Rectal smooth muscle tissue (tissue), 1 donor: ENCODE measurements around the gene PRM2.

ENCODE experiments used
- H3K27ac ChIP-seq: one replicate; pipeline ENCODE4 v1.7.0; 2013; ENCODE audit warnings: low read depth, low read length, inconsistent platforms
- H3K27me3 ChIP-seq: one replicate; pipeline ENCODE4 v1.7.0; 2013; ENCODE audit warnings: low read length; ENCODE audit not compliant: control insufficient read depth, insufficient read depth
- H3K36me3 ChIP-seq: one replicate; pipeline ENCODE4 v1.7.0; 2013; ENCODE audit warnings: low read length; ENCODE audit not compliant: control insufficient read depth, insufficient read depth
- H3K4me1 ChIP-seq: one replicate; pipeline ENCODE4 v1.7.0; 2013; ENCODE audit warnings: low read length; ENCODE audit not compliant: control insufficient read depth, insufficient read depth
- H3K4me3 ChIP-seq: one replicate; pipeline ENCODE4 v1.7.0; 2013; ENCODE audit warnings: low read length
- H3K9ac ChIP-seq: one replicate; pipeline ENCODE4 v1.7.0; 2013; ENCODE audit warnings: low read length

Gene PRM2

DNA sequence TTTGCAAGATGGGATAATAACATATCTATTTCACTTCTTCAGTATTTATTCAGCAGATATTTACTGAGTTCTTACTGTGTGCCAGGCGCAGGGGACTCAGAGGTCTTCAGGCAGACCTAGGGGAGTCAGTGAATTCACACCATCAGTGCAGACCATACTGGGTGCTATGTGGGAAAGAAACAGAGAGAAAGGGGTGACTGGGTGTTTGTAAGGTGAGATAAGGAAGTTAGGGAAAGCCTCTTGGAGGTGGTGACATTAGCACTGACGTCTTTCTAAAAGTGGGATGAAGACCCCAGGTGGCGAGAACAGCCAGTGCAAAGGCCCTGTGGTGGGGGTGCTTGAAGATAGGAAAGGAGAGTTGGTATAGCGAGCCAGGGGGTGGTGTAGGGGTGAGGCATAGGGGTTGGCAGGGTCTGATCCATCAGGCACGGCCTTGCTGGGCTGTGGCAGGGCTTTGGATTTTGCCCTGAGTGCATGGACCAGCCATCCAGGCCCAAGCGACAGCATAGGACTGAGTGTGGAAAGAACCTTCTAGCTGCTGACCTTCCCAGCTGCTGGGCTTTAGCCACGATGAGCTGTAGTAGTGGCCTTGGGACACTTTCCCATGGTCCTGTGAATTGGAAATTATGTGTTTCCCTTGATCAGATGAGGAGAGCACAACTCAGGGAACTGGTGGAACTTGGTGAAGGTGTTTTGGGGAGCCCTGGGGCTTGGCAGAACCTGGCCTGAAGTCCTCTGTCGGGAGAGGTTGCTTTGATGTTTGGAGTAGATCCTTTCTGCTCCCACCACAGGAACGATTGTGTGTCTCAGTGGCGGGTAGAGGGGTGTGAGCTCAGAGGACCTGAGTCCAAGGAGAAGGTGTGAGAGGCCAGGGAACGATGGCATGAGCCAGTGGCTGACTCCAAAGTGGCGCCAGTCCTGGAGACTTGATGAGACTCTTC, 16.4 kb downstream of the PRM2 start:
- Histone ChIP-seq H3K9ac (no peak overlapping the region), H3K4me3 (no peak overlapping the region), H3K27ac (no peak overlapping the region), H3K36me3 (no peaks in the 10 kb centered on the region), H3K4me1 (no peaks in the 10 kb centered on the region), H3K27me3 (no peaks in the 10 kb centered on the region)

- Histone ChIP-seq H3K27ac (no peak overlapping the region), H3K36me3 (no peaks in the 10 kb centered on the region), H3K4me3 (peak overlapping the region; percentile 29), H3K27me3 (no peaks in the 10 kb centered on the region), H3K9ac (no peak overlapping the region), H3K4me1 (no peaks in the 10 kb centered on the region)
Measured at GRCh38 chr16:11258553-11259492, 17.5 kb downstream of the PRM2 start.

DNA sequence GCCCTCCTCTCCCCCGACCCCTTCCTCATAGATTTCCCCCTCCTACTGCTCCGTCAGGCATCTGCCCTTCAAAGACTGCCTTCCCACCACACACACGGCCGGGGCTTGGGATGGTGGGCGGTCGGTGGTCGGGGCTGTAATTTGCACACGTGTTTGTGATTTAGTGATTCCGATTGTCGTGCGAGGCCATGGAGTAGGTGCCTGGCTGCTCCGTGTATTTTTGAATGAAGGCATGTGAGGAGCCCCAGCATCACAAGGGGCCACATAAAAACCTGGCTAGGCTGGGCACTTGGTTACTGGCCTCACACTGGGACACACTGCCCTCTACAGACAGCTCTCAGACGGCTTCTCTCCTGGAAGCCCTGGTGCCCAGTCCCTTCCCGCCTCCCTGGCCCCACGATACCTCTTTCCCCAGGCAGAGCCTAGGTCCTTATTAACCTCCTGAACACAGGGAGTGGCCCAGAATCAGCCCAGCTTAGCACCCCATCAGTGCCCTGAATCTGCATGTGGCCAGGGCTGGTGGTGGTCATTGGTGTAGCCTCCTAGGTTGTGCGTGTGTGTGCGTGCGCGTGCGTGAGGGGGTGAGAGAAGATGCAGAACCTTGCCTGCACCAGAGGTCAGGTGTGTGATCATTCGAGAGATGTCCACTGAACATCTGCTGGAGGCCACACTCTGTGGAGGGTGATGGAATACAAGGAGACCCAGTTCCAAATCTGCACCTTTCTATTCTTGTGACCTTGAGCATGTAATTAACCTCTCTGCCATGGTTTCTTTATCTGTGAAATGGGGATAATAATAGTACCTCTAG, 18.9 kb downstream of the PRM2 start:
- H3K27ac ChIP-seq: peak overlapping the region; percentile 98
- H3K27me3 ChIP-seq: no peaks in the 10 kb centered on the region
- H3K4me3 ChIP-seq: peak overlapping the region; percentile 83
- H3K4me1 ChIP-seq: no peaks in the 10 kb centered on the region
- H3K36me3 ChIP-seq: no peaks in the 10 kb centered on the region
- no peak overlapping the region for H3K9ac ChIP-seq

DNA sequence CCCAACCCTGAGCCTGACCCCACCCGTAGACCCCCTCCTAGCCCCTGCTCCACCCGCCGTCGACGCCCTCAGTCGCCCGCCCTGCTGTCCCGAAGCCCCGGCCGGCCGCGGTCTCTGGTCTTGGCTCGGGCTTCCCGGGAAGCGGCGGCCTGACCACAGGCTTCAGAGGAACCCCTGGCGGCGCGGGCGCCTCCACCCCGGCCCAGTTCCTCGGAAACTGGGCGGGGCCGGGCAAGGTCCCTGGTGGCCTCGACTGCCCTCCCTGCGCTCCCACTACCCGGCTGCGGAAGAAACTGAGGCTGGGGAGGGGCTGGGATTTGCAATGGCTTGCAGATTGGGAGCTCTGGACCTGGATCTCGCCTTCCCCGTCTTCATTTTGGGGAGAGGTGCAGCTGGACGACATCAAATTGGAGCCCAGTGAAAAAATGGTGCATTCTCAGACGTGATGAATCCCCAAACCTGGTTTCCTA, 19.6 kb downstream of the PRM2 start:
- Histone ChIP-seq H3K36me3 (no peaks in the 10 kb centered on the region), H3K4me3 (peak overlapping the region; percentile 83), H3K4me1 (no peaks in the 10 kb centered on the region), H3K27ac (peak overlapping the region; percentile 98), H3K27me3 (no peaks in the 10 kb centered on the region), H3K9ac (peak overlapping the region; percentile 95)

DNA sequence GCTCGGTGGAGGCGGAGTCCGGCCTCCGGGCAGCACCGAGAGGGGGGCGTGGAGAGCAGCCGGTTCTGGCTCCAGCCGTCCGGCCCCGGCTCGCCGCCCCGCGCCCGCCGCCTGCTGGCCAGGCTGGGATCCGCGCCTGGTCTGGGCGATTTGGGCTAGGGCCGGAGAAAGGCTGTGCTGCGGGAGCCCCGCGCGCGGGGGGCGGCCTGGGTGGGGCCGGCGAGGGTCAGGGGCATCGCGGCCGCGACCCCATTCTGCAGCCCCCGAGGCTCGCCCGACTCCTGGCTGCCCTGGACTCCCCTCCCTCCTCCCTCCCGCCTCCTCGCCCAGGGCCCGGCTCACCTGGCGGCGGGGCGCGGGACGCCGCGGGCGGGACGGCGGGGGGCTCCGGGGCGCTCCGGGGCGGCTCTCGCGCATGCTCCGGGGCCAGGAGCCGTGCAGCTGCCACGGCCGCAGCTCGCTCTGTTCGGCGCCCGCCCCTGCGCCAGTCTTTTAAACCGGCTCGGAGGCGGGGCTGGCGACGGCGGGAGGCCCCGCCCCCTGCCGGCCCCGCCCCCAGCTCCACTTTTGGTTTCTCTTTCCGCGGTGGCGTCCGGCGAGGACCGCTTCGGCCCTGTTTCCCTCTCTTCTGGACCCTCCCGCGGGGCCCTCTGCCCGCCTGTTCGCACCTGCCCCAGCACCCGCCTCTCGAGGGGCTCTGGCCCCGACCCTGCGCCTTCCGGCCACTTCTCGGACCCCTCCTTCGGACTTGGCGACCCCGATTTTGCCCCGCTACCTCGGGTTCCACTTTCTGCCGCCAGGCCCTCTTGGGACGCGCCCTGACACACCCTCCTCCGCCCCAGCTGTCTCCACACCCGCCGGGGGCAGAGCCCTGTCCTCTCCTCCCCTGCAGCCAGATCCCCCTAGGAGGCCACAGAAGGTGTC, 20.3 kb downstream of the PRM2 start, which contains the start of gene SOCS1:
SOCS1 (minus strand) TSS at position 468 of the 924 bp plus-strand sequence. CDS start 726 bp downstream, outside the sequence.
- peak within 1 kb of the TSS; percentile 83 for H3K4me3 ChIP-seq
- H3K27me3 ChIP-seq: no peaks in the 10 kb centered on the region
- no peaks in the 10 kb centered on the region for H3K36me3 ChIP-seq
- H3K4me1 ChIP-seq: no peaks in the 10 kb centered on the region
- H3K9ac ChIP-seq: peak within 1 kb of the TSS; percentile 95
- peak within 1 kb of the TSS; percentile 98 for H3K27ac ChIP-seq

- H3K4me3 ChIP-seq: peak overlapping the region; percentile 76
- no peaks in the 10 kb centered on the region for H3K27me3 ChIP-seq
- no peaks in the 10 kb centered on the region for H3K4me1 ChIP-seq
- no peaks in the 10 kb centered on the region for H3K36me3 ChIP-seq
- no peak overlapping the region for H3K9ac ChIP-seq
- H3K27ac ChIP-seq: peak overlapping the region; percentile 17
Measured at GRCh38 chr16:11254913-11255736, 21.2 kb downstream of the PRM2 start.

DNA sequence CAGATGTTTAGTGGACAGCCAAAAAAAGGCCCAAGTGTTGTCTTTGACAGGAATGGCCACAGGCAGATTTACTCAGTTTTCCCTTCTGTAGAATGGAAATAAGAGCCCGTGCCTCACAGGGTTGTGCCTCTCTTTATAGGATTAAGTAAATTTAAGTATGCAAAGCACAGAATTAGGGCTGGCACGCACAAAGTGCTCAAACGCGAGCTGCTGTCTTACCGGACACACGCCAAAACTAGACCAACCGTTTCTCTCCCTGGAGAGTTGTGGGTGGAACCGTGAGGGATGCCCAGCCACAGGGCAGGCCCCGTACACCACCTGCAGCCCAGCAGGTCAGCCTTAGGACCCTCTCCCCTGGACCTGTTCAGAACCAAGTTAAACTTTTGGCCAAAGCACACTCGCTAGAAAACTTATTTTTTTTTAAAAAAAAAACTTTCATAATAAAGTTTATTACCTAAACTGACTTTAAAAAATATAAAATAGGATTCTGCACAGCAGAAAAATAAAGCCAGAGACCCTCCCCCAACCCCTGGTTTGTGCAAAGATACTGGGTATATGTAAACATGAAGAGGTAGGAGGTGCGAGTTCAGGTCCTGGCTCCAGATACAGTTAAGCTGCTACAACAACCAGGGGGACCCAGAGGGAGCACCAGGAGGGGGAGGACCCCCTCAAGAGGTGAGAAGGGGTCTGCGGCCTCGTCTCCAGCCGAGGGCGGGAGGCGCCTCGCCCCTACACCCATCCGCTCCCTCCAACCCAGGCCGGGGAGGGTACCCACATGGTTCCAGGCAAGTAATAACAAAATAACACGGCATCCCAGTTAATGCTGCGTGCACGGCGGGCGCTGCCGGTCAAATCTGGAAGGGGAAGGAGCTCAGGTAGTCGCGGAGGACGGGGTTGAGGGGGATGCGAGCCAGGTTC, 22.0 kb downstream of the PRM2 start:
- H3K27ac ChIP-seq: no peak overlapping the region
- no peaks in the 10 kb centered on the region for H3K36me3 ChIP-seq
- no peaks in the 10 kb centered on the region for H3K27me3 ChIP-seq
- peak overlapping the region; percentile 76 for H3K4me3 ChIP-seq
- H3K4me1 ChIP-seq: no peaks in the 10 kb centered on the region
- no peak overlapping the region for H3K9ac ChIP-seq

DNA sequence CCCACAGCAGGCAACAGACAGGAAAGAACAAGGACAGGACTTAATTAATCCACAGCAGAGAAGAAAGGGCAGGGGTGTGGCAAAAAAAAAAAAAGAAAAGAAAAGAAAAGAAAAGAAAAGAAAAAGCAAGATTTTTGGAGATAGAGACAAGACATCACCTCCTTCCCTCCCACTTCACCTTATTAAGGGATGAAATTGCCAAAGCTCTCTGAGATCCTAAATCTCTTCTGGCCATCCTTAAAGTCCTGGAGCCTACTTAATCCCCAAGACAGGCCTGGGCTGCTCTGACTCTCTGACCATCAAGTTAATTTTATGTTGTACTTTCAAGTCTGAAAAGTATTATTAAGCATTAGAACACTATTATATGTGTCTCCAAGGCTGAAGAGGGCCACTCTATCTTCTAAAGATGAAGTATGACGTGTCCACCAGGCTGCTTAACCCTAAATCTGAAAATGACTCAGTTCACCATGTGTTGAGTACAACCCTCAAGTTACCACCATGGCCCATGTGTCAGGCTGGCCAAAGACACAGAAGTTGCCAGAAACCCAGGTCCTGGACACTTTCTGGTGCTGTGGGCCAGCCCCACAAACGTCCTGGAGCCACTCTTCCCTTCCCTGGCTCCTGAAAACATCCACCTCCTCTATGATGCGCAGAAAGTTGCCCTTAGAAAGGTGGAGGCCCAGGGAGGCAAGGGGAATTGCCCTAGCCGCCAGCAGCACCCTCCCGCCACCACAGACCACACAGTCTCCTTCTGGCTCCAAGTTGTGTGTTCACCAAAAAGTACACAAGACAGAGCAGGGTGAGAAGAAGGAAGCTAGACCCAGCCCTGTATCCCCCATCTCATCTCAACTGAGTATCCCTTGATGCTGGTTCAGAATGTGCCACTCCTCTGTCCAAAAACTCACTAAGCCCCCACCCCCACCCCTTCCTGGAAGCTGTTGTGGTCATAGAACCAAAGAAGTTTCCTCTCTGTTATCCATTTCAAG, 23.0 kb downstream of the PRM2 start:
- Histone ChIP-seq H3K4me3 (peak overlapping the region; percentile 40), H3K27ac (no peak overlapping the region), H3K9ac (no peak overlapping the region), H3K27me3 (no peaks in the 10 kb centered on the region), H3K36me3 (no peaks in the 10 kb centered on the region), H3K4me1 (no peaks in the 10 kb centered on the region)

DNA sequence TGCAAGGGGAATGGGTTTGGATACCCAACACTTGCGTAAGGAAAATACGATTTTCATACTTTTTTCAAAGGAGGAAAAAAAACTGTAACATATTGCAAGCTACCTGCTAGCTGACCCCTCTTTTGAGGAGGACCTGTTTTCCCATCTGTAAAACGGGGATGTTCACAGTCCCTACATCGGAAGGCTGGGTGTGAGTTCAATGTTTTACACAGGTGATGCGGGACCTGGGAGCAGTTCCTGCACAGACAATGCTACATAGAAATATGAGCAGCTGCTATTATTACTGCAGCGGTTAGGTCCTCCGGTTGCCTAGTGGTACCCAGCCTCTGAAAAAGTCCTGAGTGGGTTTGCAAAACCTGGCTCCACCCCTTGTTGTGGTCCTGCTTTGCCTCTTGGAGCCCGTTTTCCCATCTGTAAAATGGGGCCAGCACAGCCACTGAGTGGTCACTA, 23.8 kb downstream of the PRM2 start:
- no peaks in the 10 kb centered on the region for H3K36me3 ChIP-seq
- no peak overlapping the region for H3K27ac ChIP-seq
- no peak overlapping the region for H3K4me3 ChIP-seq
- H3K27me3 ChIP-seq: no peaks in the 10 kb centered on the region
- no peak overlapping the region for H3K9ac ChIP-seq
- no peaks in the 10 kb centered on the region for H3K4me1 ChIP-seq
